ENCODE results near the gene TMEM167B.
"Not testable (repeated sequence)": the region's sequence is repeated elsewhere in the genome, so short reads cannot be mapped to it uniquely, and the experiment has no call there.

The TMEM167B gene

GRCh38 chr1:109090196-109091077, at the start of gene TMEM167B:
TMEM167B (plus strand) TSS chr1:109090764; CDS start chr1:109090873, 109 bp downstream.
- peak; percentile 90 for DNase-seq (ENCODE audit: low spot score)

DNA sequence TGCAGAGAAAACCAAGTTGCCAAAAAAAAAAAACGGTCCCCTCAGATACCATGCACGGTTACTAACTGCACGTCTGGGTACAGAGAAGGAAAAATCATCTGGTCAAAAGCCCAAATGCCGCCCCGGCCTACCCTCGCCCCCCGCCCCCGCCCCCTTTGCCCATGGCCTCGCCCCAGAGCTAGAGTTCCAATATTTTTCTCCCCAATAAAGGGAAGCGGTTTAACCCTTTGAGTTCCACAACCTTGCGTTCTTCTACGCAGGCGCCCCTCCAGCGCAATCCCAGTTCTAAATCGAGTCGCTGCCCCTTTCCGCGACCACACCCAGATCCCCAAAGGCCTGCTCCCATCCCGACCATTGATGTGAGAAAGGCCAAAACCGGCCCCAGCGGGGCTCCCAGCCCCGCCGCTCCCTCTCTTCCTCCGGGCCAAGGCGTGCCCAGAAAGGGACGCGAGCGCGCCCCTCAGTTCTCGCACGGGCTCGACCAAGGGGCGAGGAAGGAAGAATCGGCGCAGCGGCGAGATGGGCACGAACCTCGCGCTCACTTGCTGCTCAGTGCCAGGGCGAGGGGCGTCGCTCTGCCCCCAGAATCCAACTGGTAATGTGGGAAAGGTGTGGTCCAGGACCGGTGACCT, 49.5 kb upstream of the TMEM167B start:
- peak; percentile 41 for DNase-seq (ENCODE audit: low spot score)

DNA sequence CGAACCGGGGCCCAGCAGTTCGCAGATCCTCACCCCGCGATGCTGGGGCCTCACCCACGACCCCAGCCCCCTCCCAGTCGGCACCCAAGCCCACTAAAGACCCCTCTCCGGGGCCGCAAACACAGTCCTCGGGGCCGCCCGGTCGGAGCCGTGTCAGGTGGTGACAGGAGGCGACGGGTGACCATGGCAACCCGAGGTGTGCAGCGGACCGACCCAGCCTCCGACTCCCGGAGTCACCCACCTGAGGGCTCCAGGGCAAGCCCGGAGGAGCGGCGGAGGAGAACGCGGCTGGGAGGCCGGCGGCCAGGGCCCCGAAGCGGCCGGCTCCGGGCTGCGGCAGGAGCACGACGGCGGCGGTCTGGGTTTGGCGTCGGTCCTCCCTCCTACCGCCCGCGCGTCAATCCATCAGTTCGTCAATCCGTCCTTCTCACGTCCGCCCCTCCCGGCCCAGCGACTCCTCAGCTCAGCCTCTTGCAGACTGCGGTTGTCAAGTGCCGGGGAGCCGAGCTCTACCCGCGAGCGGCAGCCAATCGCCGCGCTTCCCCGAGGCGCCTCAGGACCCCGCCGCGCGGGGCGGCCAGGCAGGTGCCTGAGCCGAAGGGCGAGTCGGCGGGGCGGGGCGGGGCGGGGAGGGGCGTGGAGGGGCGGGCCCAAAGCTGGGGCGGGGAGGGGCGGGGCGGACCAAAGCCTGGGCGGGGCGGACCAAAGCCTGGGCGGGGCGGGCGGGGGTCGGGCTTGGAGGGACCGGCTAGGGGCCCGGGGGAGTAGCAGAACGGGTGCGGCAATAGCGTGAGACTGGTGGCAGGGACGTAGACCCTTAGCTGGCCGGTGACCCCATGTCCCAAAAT, 48.7 kb upstream of the TMEM167B start, which contains the start of gene WDR47:
TSS of gene WDR47 (minus strand) at position 482 of the 848 bp plus-strand sequence. CDS start 18,590 bp downstream, outside the sequence.
- DNase-seq (ENCODE audit: low spot score), result peak; percentile 99

GRCh38 chr1:109045595-109045994, 45.0 kb upstream of the TMEM167B start:
- DNase-seq (ENCODE audit: low spot score), result no peak

DNA sequence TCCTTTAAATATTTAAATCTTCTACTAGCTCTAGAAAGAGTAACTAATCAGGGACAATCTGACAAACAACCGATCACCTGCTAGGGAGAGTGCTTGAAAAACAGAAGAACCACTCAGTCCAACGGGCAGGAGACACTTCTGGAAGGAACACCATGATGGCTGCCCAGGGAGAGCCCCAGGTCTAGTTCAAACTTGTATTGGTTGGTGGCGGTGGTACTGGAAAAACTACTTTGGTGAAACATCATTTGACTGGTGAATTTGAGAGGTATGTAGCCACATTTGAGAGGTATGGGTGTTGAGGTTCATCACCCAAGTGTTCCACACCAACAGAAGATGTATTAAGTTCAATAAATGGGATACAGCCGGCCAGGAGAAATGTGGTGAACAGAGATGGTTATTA, 43.9 kb upstream of the TMEM167B start:
- DNase-seq (ENCODE audit: low spot score), result no peak

DNA sequence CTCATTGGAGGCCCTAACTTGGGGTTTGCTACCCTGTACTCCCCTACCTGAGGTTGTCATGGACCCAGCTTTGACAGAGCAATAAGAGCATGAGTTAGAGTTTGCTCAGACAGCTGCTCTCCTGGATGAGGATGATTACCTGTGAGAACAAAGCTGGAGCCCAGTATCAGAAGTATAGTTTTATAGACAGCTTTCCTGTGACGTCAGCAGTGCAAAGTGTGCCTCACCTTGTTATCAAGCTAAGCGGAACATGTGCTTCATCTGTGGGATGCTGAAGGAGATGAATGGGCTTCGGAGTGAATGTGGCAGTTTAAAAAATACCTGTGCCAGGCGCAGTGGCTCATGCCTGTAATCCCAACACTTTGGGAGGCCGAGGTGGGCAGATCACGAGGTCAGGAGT, 43.2 kb upstream of the TMEM167B start:
- no peak for DNase-seq (ENCODE audit: low spot score)

DNA sequence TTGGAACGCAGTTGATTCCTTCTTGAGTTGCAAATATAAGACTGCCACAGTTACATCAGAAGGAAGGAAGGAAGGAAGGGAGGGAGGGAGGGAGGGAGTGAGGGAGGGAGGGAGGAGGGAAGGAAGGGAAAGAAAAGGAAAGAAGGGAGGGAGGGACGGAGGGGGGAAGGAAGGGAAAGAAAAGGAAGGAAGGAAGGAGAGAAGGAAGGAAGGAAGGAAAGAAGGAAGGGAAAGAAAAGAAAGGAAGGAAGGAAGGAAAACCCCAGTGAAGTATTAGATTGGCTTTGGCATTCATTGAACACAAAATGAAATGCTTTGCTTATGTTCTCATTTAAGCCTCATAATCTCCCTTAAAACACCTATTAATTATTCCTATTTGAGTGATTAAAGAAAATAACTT, 42.2 kb upstream of the TMEM167B start:
- DNase-seq (ENCODE audit: low spot score), result no peak

- DNase-seq (ENCODE audit: low spot score), result no peak
Observed at GRCh38 chr1:109050228-109050995, 40.2 kb upstream of the TMEM167B start.

GRCh38 chr1:109052145-109052544, 38.4 kb upstream of the TMEM167B start:
- DNase-seq (ENCODE audit: low spot score), result not testable (repeated sequence)

DNA sequence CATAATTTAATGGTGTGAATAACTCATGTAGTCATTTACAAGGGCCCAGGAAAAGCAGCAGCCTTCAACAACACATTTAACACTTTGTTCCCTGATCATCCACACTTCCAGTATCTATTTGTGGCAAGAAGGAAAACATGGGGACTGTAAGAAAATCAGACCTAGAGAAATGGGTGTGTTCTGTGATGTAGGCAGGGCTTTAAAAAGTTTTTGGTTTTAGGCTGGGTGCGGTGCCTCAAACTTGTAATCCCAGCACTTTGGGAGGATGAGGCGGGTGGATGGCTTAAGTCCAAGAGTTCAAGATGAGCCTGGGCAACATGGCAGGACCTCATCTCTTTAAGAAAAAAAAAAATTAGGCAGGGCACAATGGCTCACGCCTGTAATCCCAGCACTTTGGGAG, 34.5 kb upstream of the TMEM167B start:
- no peak for DNase-seq (ENCODE audit: low spot score)

GRCh38 chr1:109059026-109059425, 31.5 kb upstream of the TMEM167B start:
- no peak for DNase-seq (ENCODE audit: low spot score)

DNA sequence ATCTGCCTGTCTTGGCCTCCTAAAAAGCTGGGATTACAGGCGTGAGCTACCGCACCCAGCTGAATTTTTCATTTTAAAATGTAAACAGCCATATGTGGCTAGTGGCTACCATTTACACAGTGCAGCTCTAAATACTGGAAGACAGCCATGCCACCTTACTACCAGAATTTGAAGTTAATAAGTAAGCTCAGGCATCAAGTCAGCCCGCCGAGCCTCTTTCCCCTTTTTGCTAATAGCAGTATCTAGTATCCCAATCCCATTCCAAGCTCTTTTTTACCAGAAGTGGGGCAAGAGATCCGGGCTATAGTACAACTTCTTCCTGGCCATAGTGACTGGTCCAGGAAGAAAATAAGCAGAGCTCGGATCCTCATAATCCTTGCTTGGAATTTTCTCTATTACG, 29.9 kb upstream of the TMEM167B start:
- no peak for DNase-seq (ENCODE audit: low spot score)

- no peak for DNase-seq (ENCODE audit: low spot score)
Observed at GRCh38 chr1:109061183-109061582, 29.4 kb upstream of the TMEM167B start.

DNA sequence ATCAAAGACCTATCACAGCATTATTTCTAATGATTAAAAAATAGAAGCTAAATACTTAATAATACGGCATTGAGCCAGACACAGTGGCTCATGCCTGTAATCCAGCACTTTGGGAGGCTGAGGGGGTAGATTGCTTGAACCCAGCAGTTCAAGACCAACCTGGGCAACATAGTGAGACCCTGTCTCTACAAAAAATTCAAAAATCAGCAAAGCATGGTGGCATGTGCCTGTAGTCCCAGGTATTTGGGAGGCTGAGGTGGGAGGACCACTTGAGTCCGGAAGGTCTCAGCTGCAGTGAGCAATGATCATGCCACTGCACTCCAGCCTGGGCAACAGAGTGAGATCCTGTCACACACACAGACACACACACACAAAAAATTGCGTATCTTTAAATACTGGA, 25.4 kb upstream of the TMEM167B start:
- DNase-seq (ENCODE audit: low spot score), result no peak

DNA sequence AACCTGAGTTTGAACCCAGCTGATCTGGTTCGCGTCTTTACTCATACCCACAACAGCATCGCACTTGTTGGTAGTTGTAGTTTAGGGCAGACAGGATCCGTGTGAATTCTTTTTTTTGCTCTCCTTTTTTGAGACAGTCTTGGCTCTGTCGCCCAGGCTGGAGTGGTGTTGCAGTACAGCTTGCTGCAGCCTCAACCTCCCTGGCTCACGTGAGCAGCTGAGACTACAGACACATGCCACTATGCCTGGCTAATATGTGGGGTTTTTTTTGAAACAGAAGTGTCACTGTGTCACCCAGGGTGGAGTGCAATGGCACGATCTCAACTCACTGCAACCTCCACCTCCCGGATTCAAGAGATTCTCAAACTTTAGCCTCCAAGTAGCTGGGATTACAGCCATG, 22.7 kb upstream of the TMEM167B start:
- no peak for DNase-seq (ENCODE audit: low spot score)

DNA sequence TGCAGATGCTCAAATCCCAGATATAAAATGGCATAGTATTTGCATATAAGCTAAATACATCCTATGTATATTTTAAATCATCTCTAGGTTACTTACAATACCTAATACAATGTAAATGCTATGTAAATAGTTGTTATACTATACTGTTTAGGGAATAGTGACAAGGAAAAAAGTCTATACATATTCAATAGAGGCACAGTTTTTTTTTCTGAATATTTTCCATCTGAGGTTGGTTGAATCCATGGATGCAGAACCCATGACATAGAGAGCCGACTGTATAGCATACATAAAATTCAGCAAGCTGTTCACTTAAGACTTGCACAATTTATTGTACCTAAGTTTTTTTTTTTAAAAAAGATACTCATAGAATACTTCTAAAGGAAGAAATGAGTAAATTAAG, 21.3 kb upstream of the TMEM167B start:
- no peak for DNase-seq (ENCODE audit: low spot score)

DNA sequence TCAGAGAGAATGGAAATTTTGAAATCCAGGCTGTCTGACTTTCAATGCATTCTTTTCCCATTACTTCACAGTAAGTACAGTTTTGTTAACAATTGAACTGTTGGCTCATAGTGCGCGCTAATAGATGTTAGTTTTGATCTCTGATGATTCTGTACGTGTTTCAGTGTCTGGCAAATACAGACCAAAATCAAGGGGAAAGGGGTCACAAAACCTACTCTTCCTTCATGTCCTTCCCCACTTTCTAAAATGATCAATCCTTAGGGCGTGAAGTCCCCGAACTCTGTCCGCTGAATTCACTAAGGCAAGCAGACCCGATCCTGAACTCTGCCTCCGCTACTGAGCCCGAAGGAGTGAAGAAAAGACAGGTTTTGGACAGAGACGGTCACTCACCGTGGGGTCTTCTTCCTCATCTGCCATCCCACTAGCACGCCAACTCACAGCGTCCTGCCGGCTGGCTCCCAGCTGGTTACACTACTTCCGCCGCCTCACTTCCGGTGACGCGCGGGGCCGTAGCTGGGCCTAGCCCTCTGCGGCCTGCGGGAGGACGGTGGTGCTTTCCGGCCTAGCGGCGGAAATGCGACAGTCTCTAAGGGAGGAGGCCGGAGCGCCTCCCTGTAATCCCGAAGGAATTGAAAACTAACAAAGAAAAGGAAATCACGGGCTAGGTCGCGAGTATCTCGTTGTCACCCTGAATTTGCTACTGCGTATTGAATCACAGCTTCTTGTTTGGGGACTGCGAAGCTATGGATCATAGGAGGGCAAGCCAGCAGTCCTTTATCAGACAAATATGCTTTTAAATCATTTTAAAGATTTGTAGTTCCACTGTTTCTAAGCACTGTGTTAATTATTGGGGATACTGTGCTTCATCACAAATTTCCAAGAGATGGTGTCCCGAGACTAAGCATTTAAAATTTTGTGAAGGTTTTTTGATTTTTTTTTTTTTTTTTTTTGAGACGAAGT, 14.8 kb upstream of the TMEM167B start, which contains the start of gene TAF13:
TSS of gene TAF13 (minus strand) at position 473 of the 960 bp plus-strand sequence. CDS start at position 417, 56 bp downstream.
- DNase-seq (ENCODE audit: low spot score), result peak; percentile 97

DNA sequence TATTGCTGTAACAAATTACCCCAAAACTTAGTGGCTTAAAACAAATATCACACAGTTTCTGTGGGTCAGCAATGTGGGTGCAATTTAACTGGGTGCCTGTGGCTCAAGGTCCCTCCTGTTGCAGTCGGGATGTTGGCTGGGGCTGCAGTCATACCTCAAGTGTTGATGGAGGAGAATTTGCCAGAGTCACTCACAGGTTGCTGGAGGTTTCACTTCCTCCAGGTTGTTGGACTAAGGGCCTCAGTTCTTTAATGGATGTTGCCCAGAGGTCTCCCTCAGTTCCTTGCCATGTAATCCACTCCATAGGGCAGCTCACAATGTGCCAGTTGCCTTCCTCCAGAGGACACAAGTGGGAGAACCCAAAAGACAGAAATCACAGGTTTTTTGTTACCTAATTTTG, 12.2 kb upstream of the TMEM167B start:
- no peak for DNase-seq (ENCODE audit: low spot score)

DNA sequence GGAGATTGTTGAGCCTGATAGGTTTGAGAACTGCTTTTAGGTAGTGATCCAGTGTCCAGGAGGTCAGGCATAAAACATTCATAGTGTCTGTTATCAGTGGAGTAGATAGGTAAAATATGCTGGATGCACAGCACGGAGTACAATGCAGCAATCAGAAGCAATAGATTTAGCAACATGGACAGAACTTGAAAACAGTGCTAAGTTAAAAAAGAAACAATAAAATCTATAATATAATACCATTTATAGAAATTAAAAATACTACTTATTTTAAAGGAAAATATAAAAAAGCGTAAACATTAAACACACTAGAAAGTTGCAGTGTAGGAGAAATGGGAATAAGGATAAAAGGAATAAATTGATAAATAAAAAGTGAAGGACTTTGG, 11.3 kb upstream of the TMEM167B start:
- no peak for DNase-seq (ENCODE audit: low spot score)

- DNase-seq (ENCODE audit: low spot score), result no peak
Observed at GRCh38 chr1:109080441-109081082, 10.0 kb upstream of the TMEM167B start.

All from AG20443 (cell line).